Erythroblast (primary cell): Measurements from ENCODE around the gene TH.

Source experiments
- GATA1 ChIP-seq: IDR thresholded peaks from 2 replicates; pipeline ENCODE4 v1.6.1; 2011; ENCODE audit warnings: low read depth, mild to moderate bottlenecking, control low read depth, low read length, moderate library complexity
- POLR2A ChIP-seq: IDR thresholded peaks from 2 replicates; pipeline ENCODE4 v1.6.1; 2011; ENCODE audit warnings: mild to moderate bottlenecking, low read length

GRCh38 chr11:2128130-2128510 is 43.5 kb downstream of the TH start:
- TF ChIP-seq POLR2A (no peak), GATA1 (no peak)
